Activated CD8-positive, alpha-beta memory T cell treated with anti-CD3 and anti-CD28 coated beads for 24 hours (primary cell): ENCODE data around the gene GLS.
"Not testable (repeated sequence)": the region's sequence is repeated elsewhere in the genome, so short reads cannot be mapped to it uniquely, and the experiment has no call there.

Experiments used
- DNase-seq: peaks from one replicate; pipeline ENCODE4 v3.0.0-alpha.2; 2020

The GLS gene

DNA sequence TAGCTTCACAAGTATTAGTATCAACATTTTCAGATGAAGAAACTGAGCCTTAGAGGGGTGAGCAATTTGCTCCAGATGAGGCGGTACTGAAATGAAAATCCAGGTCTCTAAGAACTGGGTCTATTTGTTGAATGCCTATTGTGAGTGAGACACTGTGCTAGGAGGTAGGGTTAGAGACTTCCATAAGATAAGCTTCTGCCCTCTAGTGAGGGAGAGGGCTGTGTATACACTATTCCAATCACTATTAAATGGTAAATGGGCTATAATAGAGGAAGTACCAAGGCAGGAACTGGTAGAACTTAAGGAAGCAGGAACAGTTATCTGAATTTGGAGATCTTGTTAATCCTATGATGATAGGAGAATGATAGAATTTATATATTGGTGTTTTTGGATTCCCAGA lies 23.6 kb upstream of the GLS start:
- no peak for DNase-seq

DNA sequence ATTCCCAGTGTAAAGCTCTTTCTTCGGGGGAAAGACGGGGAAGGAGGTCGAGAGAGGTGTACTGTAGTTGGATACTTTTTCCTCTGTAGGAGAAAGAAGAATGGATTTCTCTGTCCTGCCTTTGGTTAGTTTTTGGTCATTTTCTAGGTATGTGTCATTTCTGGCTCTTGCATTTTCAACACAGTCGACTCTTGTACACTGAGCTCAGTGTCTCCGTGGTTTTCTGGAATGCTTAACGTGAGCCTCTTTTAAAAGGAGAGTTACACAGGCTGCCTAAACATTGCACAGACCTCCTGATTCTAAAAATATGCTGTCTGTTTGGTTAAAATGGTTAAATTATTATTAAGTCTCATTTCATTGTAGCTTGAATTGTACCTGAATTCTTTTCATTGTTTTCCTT lies 21.8 kb upstream of the GLS start:
- no peak for DNase-seq

DNA sequence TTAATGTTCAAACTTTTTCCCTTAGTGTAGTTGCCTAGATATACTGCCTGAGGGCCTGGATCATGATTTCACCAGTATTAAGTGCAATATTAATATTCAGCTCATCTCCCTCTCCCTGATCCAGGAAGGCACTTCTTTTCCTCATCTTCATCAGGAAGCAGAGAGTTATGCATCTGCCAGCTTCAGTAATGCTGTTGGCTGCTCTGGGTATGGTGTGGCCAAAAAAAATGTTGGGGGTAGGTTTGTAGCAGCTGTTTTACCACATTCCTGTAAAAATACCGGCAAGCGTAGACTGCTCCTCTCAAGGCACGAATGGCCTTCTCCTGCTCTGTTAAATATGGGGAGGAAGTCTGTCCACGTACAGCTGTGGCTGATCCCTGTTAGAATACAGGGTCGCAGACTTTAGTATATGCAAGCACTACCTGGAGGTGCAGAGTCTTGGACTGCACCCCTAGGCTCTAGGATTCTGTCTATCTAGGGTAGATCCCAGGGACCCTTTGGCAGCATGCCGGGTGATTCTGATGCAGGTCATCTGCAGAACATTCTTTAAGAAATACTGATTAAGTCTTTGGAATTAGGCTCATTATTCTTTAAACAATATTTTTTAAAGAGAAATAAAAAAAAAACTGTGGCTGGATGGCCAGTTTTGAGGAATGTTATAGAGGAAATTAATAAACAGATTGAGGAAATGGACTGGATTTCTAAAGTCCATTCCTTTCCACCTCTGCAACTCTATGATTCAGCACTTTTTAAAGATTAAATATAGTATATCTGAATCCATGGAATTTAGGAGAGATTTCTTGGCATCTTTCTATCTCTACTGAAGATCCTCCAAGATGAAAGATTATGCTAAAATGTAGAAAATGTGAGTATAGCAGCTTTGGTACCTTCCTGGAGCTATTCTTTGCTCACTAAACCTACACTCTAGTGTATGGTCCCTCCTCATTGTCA lies 21.0 kb upstream of the GLS start:
- DNase-seq, result no peak

DNA sequence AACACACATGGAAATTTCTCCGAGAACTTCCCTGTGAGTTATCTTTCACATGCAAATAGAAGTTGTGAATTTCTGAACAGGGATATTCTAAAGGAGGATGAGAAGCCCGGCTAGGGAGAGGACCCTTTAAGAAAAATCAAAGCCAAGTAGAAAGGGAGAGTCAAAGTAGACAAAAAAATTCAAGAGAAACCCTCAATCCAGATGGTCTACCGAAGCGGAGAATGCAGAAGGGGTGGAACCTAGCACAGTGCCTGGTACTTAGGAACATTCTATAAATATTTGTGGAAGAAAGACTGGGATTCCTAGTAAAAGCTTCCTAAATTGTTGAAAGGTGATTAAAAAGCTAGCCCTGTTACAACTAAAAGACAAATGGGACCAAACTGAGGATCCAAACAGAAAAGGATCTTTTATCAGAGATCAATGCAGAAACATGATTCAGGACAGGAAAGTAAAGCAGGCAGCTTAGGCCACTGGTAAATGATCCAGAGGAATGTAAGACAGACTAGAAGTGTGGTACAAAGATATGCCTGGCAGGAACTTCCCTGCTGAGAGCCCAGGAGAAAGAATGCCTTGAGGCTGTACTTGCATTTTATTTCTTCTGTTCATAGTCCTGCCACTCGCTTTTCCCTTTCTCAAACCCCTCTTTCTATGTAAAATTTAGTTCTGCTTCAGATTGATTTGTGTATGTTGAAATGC lies 19.5 kb upstream of the GLS start:
- no peak for DNase-seq

DNA sequence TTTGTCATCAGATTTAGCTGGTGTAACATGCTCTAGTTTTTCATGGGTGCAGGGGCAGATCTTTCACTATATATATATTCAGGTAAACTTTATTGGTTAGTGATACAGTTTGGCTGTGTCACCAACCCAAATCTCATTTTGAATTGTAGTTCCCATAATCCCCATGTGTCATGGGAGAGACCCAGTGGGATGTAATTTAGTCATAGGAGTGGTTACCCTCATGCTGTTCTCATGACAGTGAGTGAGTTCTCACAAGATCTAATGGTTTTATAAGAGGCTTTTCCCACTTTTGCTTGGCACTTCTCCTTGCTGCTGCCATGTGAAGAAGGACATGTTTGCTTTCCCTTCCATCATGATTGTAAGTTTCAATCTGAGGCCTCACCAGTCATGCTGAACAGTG lies 18.5 kb upstream of the GLS start:
- DNase-seq, result not testable (repeated sequence)

DNA sequence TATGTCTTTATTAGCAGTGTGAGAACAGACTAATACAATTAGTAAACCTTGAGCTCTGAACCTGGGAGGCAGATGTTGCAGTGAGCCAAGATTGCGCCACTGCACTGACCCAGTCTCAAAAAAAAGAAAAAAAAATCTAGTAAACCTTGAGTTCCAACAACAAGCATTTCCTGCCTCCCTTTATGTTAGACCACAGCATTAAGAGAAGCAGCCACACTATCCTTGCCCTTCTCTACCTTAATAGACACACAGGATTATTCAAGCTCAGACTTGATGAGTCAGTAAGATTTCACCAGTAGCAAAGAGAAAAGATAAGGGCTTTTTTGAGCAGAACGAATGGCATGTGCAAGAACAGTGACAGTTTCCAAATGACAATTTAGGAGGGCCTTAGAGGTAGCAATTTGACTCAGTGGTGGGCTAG lies 18.0 kb upstream of the GLS start:
- DNase-seq, result no peak

DNA sequence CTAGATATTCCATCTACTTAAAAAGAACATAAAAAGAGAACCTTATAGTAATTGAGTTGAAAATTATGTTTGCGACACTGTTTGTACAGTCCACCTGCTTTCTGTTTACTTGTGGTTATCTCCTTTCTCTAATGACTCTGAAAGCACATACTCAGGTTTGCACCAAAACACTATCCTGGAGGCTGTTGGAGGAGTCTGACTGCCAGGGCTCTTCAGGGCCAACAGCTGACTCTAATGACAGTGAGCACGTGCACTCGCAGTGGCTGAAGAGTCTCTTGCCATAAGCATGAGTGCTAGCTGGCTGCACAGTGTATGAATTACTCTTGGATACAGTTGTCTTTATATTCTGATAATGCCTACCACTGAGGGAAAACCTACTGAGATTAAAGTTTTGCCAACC lies 16.7 kb upstream of the GLS start:
- DNase-seq, result no peak

DNA sequence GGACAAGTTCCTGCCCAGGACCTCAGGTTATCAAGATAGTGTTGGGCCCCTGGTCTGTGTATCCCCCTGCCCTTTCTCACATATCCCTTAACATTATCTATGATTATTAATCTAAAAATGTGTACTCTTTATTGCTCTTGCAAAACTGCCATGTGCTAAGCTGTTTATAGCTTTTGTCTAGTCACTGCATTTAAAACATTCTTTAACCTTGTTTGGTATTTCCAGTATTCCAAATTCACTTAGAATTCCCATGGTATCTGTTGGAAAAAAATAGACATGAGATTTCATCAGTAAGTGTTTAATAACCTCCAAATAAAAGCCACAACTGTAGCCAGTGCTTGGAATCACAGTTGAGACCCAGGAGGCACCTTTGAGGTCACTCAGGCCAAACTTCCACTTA lies 16.2 kb upstream of the GLS start:
- DNase-seq, result no peak

DNA sequence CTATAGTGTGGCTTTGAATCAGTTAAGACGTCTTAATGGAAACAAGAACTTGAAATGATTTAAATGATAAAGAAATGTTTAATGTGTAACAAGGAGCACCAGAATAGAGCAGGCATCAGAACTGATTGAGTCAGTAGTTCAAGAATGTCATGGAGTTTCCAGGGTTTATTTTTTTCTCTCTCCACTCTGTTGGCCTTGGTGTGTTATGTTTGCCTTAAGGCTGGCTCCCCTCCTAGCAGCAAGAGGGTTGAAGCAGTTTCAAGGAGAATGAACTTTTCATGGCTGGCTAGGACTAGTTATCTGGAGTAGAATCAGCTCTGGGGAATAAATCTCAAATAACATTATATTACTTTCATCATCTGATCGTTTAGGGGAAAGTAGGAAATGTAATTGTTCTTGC lies 13.4 kb upstream of the GLS start:
- no peak for DNase-seq

DNA sequence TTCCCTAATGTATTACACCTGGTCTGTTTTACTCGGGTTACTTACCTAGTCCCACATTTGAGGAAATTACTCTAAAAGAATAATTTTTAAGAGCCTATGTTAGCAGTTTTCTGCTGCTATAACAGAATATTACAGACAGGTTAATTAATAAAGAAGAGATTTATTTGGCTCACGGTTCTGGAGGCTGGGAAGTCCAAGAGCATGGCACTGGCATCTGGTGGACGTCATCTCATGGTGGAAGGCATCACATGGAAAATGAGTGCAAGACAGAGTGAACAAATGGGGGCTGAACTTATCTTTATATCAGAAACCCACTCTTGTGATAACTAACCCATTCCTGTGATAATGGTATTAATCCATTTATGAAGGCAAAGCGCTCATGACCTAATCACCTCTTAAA lies 12.8 kb upstream of the GLS start:
- no peak for DNase-seq

DNA sequence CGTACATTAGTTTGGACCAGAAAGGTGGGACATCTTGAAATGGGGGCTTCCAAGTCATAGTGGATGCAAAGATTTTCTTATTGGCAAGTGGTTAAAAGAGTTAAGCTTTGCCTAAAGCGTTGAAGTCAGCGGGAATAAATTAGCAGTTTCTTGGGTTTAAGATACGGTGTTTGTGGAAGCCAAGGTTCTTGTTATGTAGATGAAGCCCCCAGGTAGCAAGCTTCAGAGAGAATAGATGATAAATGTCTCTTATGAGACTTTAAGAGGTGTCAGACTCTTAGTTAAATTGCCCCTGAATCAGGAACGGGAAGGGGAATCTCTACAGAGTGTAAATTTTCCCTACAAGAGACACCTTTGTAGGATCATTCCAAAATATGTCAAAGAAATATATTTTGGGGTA lies 10.9 kb upstream of the GLS start:
- no peak for DNase-seq

DNA sequence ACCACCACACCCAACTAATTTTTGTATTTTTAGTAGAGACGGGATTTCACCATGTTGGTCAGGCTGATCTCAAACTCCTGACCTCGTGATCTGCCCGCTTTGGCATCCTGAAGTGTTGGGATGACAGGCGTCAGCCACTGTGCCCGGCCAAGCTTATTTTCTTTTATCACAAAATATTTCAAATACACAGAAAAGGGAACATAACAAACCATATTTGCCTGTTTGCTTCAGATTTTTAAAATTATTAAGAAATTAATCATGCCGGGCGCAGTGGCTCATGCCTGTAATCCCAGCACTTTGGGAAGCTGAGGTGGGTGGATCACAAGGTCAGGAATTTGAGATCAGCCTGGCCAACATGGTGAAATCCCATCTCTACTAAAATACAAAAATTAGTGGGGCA lies 7.2 kb upstream of the GLS start:
- DNase-seq, result not testable (repeated sequence)

DNA sequence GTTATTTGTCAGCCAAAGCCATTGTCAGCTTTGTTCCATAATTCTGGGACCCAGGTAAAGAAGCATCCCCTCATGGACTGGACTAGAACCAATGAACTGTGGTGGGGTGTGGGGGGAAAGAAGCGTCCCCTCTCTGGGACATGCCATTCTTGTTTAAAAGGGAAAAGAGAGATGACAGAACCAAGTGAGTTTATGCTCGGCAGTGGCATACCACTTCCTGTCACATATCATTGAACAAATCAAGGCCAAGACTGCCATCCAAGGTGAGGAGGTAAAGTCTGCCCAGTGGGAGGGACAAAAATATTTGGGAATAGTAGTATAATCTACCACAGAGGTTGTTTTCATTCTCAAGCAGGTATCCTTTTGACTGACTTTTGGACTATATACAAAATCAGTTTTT lies 4.7 kb upstream of the GLS start:
- DNase-seq, result no peak

DNA sequence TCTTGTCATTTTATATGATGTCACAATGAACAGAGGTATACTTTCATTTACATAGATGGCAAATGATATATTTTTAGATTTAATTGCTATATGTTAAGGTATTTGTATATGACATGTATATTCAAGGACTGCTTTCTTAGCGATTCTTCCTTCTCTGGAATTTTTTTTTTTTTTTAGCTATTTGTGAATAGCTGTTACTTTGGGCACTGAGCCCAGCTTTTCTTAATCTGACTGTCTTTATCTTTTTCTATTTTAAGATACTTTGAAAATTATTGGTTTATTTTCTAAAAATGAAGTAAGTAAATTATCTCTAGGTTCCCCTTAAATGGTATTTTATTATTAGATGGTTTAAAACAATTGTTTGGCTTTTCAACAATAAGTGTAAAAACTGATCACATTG lies 4.0 kb upstream of the GLS start:
- no peak for DNase-seq

DNA sequence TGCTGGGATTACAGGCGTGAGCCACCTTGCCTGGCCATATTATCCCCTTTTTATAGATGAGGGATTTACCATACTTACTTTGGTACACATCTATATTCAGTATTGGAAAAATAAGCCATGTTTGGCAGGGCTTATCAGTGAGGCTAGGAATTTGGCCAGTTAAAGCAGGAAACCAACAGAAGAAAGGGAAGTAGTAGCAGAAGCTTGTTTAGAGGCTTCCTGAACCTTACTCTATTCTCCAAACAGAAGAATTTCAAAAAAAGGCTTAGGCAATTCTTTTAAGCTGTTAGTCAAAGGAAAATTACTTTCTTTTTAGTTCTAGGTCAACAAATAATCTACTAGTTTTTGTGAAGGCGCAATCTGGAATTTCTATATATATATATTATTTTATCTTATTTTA lies 3.2 kb upstream of the GLS start:
- DNase-seq, result no peak

DNA sequence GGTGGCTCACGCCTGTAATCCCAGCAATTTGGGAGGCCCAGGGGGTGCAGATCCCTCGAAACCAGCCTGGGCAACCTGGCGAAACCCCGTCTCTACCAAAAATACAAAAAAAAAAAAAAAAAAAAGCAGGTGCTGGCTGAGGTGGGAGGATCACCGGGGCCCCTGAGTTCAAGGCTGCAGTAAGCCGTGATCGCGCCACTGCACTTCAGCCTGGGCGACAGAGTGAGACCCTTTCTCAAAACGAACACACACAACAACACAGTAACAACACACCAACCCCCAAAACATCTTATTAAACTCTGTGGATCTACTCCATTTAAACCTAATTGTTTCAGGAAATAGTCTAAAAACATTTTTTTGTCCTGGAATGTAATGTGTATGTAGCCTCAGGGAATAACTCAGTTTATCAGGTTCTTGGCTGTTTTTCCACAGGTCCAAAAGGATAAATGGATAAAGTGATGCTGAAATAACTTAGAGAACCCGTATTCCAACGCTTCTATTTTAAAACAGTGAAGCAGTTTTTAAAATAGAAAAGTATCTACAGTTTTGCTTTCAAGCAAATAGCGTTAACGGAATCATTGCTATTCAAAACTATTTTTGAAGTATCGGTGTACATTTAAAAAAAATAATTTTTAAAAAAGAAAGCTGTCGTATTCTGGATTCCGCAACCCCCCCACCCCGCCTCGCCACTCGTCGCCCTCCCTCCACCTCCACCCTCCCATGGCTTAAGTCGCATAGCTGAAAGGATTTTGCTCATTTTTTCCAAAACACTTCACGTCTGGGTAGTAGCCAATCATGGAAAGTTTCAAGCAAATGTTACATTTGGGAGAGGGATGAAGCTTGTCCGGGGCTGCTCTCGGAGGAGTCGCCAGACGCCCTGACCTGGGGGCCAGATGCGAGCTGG lies 895 bp upstream of the GLS start:
- DNase-seq, result no peak

DNA sequence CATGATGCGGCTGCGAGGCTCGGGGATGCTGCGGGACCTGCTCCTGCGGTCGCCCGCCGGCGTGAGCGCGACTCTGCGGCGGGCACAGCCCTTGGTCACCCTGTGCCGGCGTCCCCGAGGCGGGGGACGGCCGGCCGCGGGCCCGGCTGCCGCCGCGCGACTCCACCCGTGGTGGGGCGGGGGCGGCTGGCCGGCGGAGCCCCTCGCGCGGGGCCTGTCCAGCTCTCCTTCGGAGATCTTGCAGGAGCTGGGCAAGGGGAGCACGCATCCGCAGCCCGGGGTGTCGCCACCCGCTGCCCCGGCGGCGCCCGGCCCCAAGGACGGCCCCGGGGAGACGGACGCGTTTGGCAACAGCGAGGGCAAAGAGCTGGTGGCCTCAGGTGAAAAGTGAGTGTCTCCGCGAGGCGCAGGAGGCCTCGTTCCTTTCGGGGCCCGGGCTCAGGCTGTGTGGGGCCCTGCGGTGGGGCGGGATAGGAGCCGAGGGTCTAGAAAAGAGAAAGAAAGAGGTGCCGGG lies 520 bp downstream of the GLS start:
- no peak for DNase-seq

DNA sequence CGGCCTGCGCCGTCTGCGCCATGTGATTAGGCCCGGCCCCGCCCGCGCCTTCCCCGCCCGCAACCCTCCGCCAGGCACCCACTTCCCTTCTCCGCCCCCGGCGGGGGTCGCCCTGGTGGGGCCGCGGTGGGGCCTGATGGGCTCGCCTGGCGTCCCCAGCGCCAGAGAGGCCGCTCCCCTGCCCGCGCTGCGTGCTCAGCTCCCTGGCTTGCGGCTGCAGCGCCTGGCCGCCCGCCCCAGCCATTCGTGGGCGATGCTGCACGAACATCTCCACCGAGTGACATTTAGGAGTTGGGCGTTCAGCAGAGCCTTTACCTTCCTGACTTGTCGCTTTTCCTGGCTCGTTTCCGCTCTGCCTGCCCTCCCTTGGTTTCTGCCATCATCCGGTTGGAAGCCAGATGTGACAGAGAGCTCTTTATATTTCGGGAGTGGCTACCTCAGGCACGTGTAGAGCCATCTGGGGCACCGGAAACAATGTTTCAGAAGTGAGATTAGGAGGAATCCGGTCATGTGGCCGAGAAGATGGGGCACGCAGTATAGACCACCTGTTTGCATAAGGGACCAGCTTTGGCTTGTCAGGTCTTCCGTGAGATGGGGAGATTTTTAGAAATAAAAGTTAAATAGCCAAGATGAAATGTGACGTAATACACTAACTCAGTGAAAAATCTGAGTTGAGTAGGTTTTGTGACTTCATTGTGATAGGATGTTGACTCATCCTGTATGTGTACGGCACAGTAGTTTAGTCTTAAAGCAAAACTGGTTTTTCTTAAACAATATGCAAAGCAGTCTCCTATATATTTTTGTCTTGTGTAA lies 1.2 kb downstream of the GLS start:
- peak; percentile 90 for DNase-seq

DNA sequence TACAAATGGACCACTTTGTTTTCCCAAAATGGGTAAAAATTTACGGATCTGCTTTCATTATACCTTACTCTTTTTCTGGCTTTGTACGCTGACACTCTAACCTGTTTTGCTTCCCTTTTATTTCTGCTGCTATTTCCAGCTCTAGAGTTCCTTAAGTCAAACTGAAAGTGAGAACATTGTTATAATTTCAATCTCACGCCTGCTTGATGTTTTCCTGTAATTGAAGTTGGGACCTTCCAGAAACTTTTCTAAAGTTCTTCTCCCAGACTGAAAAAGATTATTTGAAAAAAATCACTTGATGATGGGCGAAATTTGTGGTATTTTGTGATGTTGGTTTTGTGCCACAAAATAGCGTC lies 1.8 kb downstream of the GLS start:
- no peak for DNase-seq

DNA sequence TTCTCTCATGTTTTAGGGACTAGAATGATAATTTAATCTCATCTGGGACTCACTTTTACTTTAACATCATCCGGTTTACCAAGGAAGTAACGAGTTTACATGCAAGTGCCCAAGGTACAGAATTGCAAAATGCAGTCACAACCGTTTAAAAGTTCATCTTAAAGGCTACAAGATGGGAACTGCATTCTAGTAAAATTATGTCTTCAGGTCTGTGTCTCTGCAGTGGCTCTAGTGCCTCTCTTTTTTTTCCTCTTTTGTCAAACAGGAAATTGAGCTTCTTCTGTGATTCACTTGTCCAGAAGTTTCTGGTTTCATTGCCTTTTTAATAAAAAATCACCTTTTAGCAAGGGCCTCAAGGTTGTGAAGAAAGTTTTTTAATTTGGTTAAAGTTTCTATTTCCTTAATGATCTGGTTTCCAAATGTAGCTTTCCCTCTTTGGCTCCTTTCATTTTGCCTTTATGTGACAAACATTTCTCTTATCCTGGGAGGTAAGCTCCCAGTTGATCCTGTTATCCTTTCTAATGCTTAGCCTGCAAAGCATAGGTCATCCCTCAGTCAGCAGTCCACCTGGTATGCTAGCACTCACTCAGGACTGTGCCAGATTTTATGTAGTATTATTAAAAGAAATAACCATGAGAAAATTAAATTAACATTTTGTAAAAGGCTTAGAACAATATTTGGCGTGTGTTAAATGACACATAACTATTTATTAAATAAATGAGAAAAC lies 2.4 kb downstream of the GLS start:
- DNase-seq, result no peak

DNA sequence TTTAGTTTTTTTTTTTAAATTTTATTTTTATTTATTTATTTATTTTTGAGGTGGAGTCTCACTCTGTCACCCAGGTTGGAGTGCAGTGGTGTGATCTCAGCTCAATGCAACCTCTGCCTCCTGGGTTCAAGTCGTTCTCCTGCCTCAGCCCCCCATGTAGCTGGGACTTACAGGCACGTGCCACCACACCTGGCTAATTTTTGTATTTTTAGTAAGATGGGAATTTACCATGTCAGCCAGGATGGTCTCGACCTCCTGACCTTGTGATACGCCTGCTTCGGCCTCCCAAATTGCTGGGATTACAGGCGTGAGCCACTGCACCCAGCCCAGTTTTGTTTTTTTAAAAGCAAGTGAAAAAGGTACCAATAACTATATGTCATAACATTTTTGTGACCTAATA lies 5.2 kb downstream of the GLS start:
- not testable (repeated sequence) for DNase-seq

DNA sequence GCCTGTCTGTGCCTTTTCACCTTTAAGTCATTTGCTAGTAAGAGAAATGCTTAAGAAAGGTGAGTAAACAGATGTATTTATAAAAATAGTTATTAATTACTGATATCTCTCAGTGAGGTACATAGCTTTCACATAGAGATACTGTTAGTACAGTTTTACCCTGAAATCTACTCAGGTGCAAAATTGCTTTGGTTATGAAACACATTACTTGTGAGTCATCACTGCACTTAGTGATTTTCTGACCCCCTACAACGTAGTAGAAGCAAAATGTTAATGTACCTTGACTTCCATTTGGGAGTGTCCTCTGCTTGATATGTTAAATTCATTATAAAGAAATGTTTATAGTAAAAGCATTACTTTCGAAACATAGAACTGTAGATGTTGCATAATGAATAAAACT lies 6.5 kb downstream of the GLS start:
- DNase-seq, result no peak
